Kidney epithelial cell (primary cell): ENCODE measurements around the gene MYO1F. TPM values are rescaled to one million over a fixed set of nuclear protein-coding genes. Genes with fewer than 3 reads are reported as not detected.
A peak's percentile ranks its signal among the peaks of the same experiment; 100 is the strongest.

Experiments used
- DNase-seq: peaks from one replicate; pipeline ENCODE4 v3.0.0-alpha.2; 2010; ENCODE audit warnings: low read depth
- H3K27me3 ChIP-seq: 2 replicates; pipeline ENCODE4 v1.6.0; 2011; ENCODE audit warnings: low read length; ENCODE audit not compliant: control insufficient read depth, insufficient read depth
- H3K36me3 ChIP-seq: 2 replicates; pipeline ENCODE4 v1.5.1; 2011; ENCODE audit warnings: low read length; ENCODE audit not compliant: control insufficient read depth, insufficient read depth
- H3K4me3 ChIP-seq: 2 replicates; pipeline ENCODE4 v1.5.1; 2011; ENCODE audit warnings: low read depth, mild to moderate bottlenecking, control low read depth, low read length
- total RNA-seq: library from RNA; depleted of rRNA; stranded (reverse); fragments of >200 nt; gene quantifications from 2 replicates; pipeline ENCODE4 v1.2.3, GENCODE V29; 2015
- TF ChIP-seq, protein P1 (sequence below): IDR thresholded peaks from 2 replicates; pipeline ENCODE4 v1.5.1; 2011; ENCODE audit warnings: mild to moderate bottlenecking, moderate library complexity, low read length, control low read depth, inconsistent platforms; ENCODE audit not compliant: insufficient read depth, poor library complexity, severe bottlenecking

Gene MYO1F
- total RNA-seq, 1 donor from 2014 or later: 0.08 TPM

DNA sequence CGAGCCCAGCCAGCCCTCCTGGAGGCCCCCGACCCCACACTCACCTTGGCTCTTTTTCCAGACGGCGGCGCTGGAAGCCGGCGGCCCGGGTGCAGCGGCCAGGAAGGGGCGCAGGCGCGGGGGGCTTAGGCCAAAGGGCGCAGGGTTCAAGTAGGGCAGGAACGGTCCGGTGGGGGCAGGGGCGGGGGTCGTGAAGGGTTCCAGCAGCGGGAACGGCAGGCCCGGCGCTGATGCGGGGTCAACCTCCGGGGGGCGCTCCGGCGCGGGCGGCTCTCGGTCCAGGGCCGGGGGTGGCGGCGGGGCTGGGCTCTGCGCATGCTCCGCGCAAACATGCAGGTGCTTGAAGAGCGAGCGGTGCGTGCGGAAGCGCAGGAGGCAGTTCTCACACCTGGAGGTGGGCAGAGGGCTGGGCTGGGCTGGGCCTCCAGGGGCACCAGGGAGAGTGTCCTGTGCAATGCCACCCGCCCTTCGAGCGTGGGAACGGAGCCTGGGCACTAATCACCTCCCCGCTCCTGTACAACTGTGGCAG lies 65.6 kb downstream of the MYO1F start:
- no peaks in the 10 kb centered on the region for H3K36me3 ChIP-seq
- H3K4me3 ChIP-seq: no peak overlapping the region
- no peak for DNase-seq
- H3K27me3 ChIP-seq: no peaks in the 10 kb centered on the region
- TF ChIP-seq, protein P1, sequence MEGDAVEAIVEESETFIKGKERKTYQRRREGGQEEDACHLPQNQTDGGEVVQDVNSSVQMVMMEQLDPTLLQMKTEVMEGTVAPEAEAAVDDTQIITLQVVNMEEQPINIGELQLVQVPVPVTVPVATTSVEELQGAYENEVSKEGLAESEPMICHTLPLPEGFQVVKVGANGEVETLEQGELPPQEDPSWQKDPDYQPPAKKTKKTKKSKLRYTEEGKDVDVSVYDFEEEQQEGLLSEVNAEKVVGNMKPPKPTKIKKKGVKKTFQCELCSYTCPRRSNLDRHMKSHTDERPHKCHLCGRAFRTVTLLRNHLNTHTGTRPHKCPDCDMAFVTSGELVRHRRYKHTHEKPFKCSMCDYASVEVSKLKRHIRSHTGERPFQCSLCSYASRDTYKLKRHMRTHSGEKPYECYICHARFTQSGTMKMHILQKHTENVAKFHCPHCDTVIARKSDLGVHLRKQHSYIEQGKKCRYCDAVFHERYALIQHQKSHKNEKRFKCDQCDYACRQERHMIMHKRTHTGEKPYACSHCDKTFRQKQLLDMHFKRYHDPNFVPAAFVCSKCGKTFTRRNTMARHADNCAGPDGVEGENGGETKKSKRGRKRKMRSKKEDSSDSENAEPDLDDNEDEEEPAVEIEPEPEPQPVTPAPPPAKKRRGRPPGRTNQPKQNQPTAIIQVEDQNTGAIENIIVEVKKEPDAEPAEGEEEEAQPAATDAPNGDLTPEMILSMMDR: no peak

DNA sequence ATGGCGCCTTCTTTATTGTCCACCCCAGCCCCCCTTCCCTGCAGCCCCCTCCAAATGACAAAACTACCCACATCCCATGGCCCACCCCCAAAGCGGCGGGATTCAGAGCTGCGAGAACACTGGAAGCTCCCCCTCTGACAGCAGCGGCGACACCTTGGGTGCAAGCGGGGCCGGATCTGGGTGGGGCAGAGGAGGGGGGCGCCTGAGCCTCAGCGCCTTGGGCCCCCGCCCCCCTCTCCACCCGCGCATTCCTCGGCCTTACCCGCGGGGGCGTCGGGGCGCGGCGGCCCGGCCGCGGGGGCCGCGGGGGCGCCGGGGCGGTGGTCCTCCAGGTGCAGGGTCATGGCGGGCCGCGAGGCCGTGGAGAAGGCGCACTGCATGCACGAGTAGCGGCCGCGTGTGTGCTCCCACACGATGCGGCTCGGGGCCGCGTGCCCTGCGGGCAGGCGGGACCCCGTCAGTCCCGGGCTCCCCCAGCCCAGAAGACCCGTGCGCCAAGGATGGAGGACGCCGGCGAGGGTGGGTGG lies 66.6 kb downstream of the MYO1F start:
- H3K4me3 ChIP-seq: no peak overlapping the region
- no peak for DNase-seq
- H3K27me3 ChIP-seq: no peaks in the 10 kb centered on the region
- H3K36me3 ChIP-seq: no peaks in the 10 kb centered on the region
- TF ChIP-seq, protein P1: no peak

DNA sequence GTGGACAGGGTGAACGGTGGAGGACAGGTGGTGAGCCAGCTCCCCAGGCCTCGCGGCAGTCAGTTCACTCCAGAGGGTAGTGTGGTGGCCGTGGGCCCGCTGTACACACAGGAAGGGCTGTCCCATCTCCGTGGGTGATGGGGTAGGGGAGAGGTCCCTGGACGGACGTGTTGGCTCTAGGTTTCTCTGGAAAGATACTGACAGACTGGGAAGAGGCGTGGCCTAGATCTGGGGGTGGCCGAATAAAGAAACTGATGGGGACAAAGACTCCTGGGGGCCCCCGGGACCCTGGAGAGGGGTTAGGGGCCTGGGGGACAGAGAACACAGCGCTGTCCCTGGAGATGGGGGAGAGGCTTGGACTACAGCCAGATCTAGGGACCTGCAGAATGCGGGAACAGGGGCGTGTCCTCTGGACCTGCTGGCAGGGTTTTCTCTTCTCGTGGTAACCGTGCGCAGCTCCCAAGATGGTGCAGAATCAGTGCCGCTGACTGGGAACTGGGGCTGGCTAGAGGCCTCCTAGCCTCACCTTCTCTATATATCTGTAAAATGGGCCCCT lies 70.8 kb downstream of the MYO1F start:
- TF ChIP-seq, protein P1: no peak
- no peak for DNase-seq
- no peaks in the 10 kb centered on the region for H3K36me3 ChIP-seq
- H3K4me3 ChIP-seq: peak overlapping the region; percentile 49
- H3K27me3 ChIP-seq: no peaks in the 10 kb centered on the region

DNA sequence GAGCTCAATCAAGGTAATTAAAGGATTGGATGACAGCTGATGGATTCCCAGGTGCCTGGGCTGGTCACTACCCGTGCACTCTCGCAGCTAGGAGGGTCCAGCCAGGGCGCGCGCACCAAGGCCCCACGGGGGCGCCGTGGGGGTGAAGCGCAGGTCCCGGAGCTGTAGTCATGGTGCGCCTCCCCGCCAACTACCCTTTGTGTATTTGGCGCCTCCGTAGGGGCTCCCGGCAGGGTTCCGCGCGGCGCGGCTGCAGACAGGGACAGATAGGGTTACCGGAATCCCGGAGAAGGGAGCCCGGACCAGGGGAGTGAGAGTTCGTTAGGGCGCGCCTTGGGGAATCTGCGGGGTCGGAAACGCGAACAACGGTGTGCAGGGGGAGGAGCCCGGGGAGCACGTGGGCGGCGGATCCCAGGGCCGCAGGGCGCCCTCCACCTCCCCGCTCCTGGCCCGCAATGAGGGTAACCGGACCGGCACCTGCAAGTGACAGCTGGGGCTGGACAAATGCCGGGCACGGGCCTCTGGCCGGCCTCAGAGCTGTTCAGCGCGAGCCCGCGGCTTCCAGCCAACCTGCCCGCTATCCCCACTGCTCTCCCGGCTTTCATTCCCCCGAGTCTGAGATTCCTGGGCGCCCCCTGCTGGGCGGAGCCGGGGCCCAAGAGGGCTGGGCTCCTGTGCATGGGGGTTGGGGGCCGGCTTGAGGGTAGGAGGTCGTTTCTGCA lies 71.4 kb downstream of the MYO1F start:
- TF ChIP-seq, protein P1: peak; percentile 96
- Histone ChIP-seq H3K36me3 (no peaks in the 10 kb centered on the region), H3K27me3 (no peaks in the 10 kb centered on the region), H3K4me3 (peak overlapping the region; percentile 49)
- peak; percentile 19 for DNase-seq

DNA sequence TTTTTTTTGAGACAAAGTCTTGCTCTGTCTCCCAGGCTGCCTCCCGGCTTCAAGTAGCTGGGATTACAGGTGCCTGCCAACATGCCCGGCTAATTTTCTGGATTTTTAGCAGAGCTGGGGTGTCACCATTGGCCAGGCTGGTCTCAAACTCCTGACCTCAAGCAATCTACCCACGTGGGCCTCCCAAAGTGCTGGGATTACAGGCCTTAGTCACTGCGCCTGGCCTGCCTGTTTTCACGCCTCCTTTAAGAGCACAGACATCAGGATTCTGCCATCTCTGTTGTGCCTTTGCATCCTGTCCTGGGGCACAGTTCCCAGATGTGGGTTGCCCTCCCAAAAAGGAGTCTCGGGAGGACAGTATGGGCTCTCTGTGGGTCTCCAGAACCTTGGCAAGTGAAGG lies 72.3 kb downstream of the MYO1F start:
- no peaks in the 10 kb centered on the region for H3K36me3 ChIP-seq
- H3K27me3 ChIP-seq: no peaks in the 10 kb centered on the region
- H3K4me3 ChIP-seq: no peak overlapping the region
- DNase-seq: no peak
- TF ChIP-seq, protein P1: no peak
